Ovary (tissue), 9 donors: ENCODE measurements around the gene LRIT2. TPM values are rescaled to one million over a fixed set of nuclear protein-coding genes. Genes with fewer than 3 reads are reported as not detected.

Experiments used
- DNase-seq, 5 donors: peaks; one replicate each; pipeline ENCODE4 v3.0.0-alpha.2; 2019 to 2020
- H3K27ac ChIP-seq, 2 donors: fragments of 200-600 bp; one replicate each; pipeline versions ENCODE4 v1.5.1 to v1.8.0; 2019 to 2022
- H3K27me3 ChIP-seq: fragments of 200-600 bp; one replicate; pipeline ENCODE4 v1.8.0; 2022
- H3K36me3 ChIP-seq: fragments of 200-600 bp; sonication (generic); one replicate; pipeline ENCODE4 v1.5.1; 2019
- H3K4me1 ChIP-seq: one replicate; pipeline ENCODE4 v1.8.1; 2013; ENCODE audit warnings: mild to moderate bottlenecking, moderate library complexity; ENCODE audit not compliant: insufficient read depth
- H3K4me3 ChIP-seq: fragments of 200-600 bp; sonication (generic); one replicate; pipeline ENCODE4 v1.5.1; 2017
- H3K9me3 ChIP-seq, 2 donors: fragments of 200-600 bp in 1 of 2; sonication (generic) in 1 of 2; one replicate each; pipeline versions ENCODE4 v1.5.1 to v1.8.1; 2013 to 2019; ENCODE audit warnings: mild to moderate bottlenecking in 1 of 2, moderate library complexity in 1 of 2
- CTCF ChIP-seq, 3 donors: fragments of 450-650 bp in 2 of 3; fragments of 200-600 bp in 1 of 3; IDR thresholded peaks; one replicate each; pipeline versions ENCODE4 v1.5.1 to v1.8.0; 2016 to 2022; ENCODE audit warnings: antibody characterized with exemption in 3 of 3, mild to moderate bottlenecking in 1 of 3
- EP300 ChIP-seq: sonication (generic); formaldehyde crosslinking; IDR thresholded peaks from one replicate; pipeline ENCODE4 v1.6.1; 2017; ENCODE audit warnings: antibody characterized with exemption
- POLR2A ChIP-seq: fragments of 450-650 bp; IDR thresholded peaks from one replicate; pipeline ENCODE4 v1.6.1; 2017; ENCODE audit warnings: antibody characterized with exemption, mild to moderate bottlenecking, moderate library complexity
- WGBS, 3 donors: extraction: QIAGEN DNeasy Blood & Tissue Kit in 1 of 3; methylation state at CpG; one replicate each; pipeline versions ENCODE4 v1.1.5 to v1.1.7; 2013 to 2017; 5-methylcytosine and 5-hydroxymethylcytosine counted together
- intact Hi-C, 4 donors: fragments of 100-400 bp; cut with DNase I; formaldehyde crosslinking; loops; one replicate each; pipeline versions ENCODE4 v1.11.0 to v1.15.1; 2022 to 2023
- polyA plus RNA-seq, 2 donors: library from polyadenylated mRNA; stranded (reverse); fragments of 200-250 nt in 1 of 2; fragments of 350-450 nt in 1 of 2; fragmentation: Illumina TruSeq in 1 of 2; extraction: RNeasy Lipid Tissue Mini Kit (QIAGEN cat#74804) in 1 of 2; gene quantifications; one replicate each; pipeline ENCODE4 v1.2.3, GENCODE V29; 2013 to 2014
- total RNA-seq, 7 donors: library from RNA; depleted of rRNA in 2 of 7; stranded (reverse); fragments of >200 nt in 2 of 7; fragmentation: NEBNext Ultra II Directional in 3 of 7; extraction: Animal tissue kit (Norgen Biotek cat#: 25700) in 3 of 7; gene quantifications; one replicate each; pipeline versions ENCODE4 v1.1.0 to v1.2.4, GENCODE V29; 2016 to 2023
- donor health status: DM: no; HTN: no; CAD: no; lungs with moderate emphysema.
- donor health status: DM: no; HTN: no; CAD: no.
- donor health status: Bipolar disorder and iron deficiency.
- donor health status: DM: yes; HTN: yes; CAD: no.
- donor health status: DM: no; HTN: no; CAD: no.
- donor health status: DM: yes; HTN: yes; CAD: no.

Gene LRIT2
- total and polyA plus RNA-seq, 9 donors = not detected

GRCh38 chr10:84233940-84234339, 8.6 kb upstream of the LRIT2 start:
- intact Hi-C loops = no loop called here
- H3K36me3 ChIP-seq = no peaks in the 10 kb centered on the region
- no peaks in the 10 kb centered on the region for H3K4me1 ChIP-seq
- H3K27me3 ChIP-seq = no peaks in the 10 kb centered on the region
- no peaks in the 10 kb centered on the region for H3K9me3 ChIP-seq
- TF ChIP-seq CTCF (IDR thresholded peaks at IDR 0.05) = no peak
- no peak overlapping the region for H3K4me3 ChIP-seq
- WGBS, 3 donors = 76 to 84% (median 82%) methylated on average over 4 of the region's 4 CpGs
- no peak overlapping the region for H3K27ac ChIP-seq
- DNase-seq = no peak

GRCh38 chr10:84232376-84232775, 7.0 kb upstream of the LRIT2 start:
- 79 to 86% (median 84%) methylated on average over 10 of the region's 10 CpGs for WGBS, 3 donors
- Histone ChIP-seq H3K4me3 (no peak overlapping the region), H3K9me3 (no peaks in the 10 kb centered on the region), H3K36me3 (no peaks in the 10 kb centered on the region), H3K27ac (no peak overlapping the region), H3K4me1 (no peaks in the 10 kb centered on the region), H3K27me3 (no peaks in the 10 kb centered on the region)
- DNase-seq = no peak
- TF ChIP-seq EP300 (no peak), CTCF (IDR thresholded peaks at IDR 0.05) (no peak), POLR2A (no peak)
- intact Hi-C loops = no loop called here

- TF ChIP-seq EP300 = no peak
- TF ChIP-seq CTCF (IDR thresholded peaks at IDR 0.05) = no peak
- no peak for TF ChIP-seq POLR2A
- H3K27ac ChIP-seq = no peak overlapping the region
- 72 to 89% (median 78%) methylated on average over 1 of the region's 1 CpG for WGBS, 3 donors
- H3K27me3 ChIP-seq = no peaks in the 10 kb centered on the region
- H3K9me3 ChIP-seq = no peaks in the 10 kb centered on the region
- no peak overlapping the region for H3K4me3 ChIP-seq
- no peaks in the 10 kb centered on the region for H3K4me1 ChIP-seq
- intact Hi-C loops = no loop called here
- no peaks in the 10 kb centered on the region for H3K36me3 ChIP-seq
- DNase-seq = no peak
These were observed 5.0 kb upstream of the LRIT2 start for GRCh38 chr10:84230359-84230758.

GRCh38 chr10:84227810-84228209, 2.5 kb upstream of the LRIT2 start:
- Histone ChIP-seq H3K27ac (no peak overlapping the region), H3K36me3 (no peaks in the 10 kb centered on the region), H3K4me3 (no peak overlapping the region), H3K9me3 (no peaks in the 10 kb centered on the region), H3K4me1 (no peaks in the 10 kb centered on the region), H3K27me3 (no peaks in the 10 kb centered on the region)
- intact Hi-C loops = no loop called here
- 51 to 71% (median 60%) methylated on average over 4 of the region's 4 CpGs for WGBS, 3 donors
- no peak for DNase-seq
- TF ChIP-seq CTCF (IDR thresholded peaks at IDR 0.05) (no peak), POLR2A (no peak), EP300 (no peak)

- Histone ChIP-seq H3K4me1 (no peaks in the 10 kb centered on the region), H3K4me3 (no peak overlapping the region), H3K27me3 (no peaks in the 10 kb centered on the region), H3K36me3 (no peaks in the 10 kb centered on the region), H3K27ac (no peak overlapping the region), H3K9me3 (no peaks in the 10 kb centered on the region)
- 62 to 72% (median 71%) methylated on average over 3 of the region's 3 CpGs for WGBS, 3 donors
- TF ChIP-seq EP300 (no peak), POLR2A (no peak), CTCF (IDR thresholded peaks at IDR 0.05) (no peak)
- intact Hi-C loops = no loop called here
- DNase-seq = no peak
These were observed 1.3 kb upstream of the LRIT2 start for GRCh38 chr10:84226616-84227015.
